ENCODE measurements around the gene URM1.

DNA sequence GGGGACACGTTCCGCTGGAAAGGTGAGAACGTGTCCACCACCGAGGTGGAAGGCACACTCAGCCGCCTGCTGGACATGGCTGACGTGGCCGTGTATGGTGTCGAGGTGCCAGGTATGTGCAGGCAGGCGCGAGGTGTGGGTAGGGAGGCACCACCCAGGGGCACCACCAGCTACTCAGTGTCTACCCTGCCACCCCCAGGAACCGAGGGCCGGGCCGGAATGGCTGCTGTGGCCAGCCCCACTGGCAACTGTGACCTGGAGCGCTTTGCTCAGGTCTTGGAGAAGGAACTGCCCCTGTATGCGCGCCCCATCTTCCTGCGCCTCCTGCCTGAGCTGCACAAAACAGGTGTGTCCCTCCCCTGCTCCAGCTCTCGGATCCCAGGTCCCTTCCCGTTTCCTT is 15.7 kb upstream of the URM1 start:
- TF ChIP-seq, protein P1, sequence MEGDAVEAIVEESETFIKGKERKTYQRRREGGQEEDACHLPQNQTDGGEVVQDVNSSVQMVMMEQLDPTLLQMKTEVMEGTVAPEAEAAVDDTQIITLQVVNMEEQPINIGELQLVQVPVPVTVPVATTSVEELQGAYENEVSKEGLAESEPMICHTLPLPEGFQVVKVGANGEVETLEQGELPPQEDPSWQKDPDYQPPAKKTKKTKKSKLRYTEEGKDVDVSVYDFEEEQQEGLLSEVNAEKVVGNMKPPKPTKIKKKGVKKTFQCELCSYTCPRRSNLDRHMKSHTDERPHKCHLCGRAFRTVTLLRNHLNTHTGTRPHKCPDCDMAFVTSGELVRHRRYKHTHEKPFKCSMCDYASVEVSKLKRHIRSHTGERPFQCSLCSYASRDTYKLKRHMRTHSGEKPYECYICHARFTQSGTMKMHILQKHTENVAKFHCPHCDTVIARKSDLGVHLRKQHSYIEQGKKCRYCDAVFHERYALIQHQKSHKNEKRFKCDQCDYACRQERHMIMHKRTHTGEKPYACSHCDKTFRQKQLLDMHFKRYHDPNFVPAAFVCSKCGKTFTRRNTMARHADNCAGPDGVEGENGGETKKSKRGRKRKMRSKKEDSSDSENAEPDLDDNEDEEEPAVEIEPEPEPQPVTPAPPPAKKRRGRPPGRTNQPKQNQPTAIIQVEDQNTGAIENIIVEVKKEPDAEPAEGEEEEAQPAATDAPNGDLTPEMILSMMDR (IDR thresholded peaks at IDR 0.05; ENCODE audit: insufficient read depth, low read length), result no peak
- TF ChIP-seq, protein P2, sequence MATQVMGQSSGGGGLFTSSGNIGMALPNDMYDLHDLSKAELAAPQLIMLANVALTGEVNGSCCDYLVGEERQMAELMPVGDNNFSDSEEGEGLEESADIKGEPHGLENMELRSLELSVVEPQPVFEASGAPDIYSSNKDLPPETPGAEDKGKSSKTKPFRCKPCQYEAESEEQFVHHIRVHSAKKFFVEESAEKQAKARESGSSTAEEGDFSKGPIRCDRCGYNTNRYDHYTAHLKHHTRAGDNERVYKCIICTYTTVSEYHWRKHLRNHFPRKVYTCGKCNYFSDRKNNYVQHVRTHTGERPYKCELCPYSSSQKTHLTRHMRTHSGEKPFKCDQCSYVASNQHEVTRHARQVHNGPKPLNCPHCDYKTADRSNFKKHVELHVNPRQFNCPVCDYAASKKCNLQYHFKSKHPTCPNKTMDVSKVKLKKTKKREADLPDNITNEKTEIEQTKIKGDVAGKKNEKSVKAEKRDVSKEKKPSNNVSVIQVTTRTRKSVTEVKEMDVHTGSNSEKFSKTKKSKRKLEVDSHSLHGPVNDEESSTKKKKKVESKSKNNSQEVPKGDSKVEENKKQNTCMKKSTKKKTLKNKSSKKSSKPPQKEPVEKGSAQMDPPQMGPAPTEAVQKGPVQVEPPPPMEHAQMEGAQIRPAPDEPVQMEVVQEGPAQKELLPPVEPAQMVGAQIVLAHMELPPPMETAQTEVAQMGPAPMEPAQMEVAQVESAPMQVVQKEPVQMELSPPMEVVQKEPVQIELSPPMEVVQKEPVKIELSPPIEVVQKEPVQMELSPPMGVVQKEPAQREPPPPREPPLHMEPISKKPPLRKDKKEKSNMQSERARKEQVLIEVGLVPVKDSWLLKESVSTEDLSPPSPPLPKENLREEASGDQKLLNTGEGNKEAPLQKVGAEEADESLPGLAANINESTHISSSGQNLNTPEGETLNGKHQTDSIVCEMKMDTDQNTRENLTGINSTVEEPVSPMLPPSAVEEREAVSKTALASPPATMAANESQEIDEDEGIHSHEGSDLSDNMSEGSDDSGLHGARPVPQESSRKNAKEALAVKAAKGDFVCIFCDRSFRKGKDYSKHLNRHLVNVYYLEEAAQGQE (IDR thresholded peaks at IDR 0.05; ENCODE audit: insufficient replicate concordance, low read depth), result no peak

Data from HL-60 (cell line).